ENCODE measurements around the gene OR10A7. TPM values are rescaled to one million over a fixed set of nuclear protein-coding genes. Genes with fewer than 3 reads are reported as not detected.
"Not testable (repeated sequence)": the region's sequence is repeated elsewhere in the genome, so short reads cannot be mapped to it uniquely, and the experiment has no call there.

Gene OR10A7
- not detected for total RNA-seq

DNA sequence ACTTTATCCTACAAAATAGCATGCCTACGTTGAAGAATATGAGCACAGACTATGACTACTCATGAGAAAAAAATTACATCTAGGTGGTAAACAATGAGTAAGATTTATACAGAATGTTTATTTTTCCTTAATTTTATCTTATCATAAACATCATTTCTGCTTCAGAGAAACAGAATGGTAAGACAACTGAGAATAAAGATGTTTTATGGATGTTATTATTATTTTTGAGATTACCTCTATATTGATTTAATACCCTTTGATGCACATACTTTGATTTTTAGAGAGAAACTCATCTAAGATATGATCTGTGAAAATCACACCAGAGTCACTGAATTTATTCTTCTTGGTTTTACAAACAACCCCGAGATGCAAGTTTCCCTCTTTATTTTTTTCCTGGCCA is at the start of gene OR10A7:
TSS of gene OR10A7 (plus strand) at position 301 of the 400 bp plus-strand sequence. CDS start at position 301, 0 bp downstream.
- DNase-seq, result no peak
- Mint-ChIP-seq H3K4me3 (no peak within 1 kb of the TSS), H3K27me3 (peaks cover 15% of the 10 kb centered on the region), H3K27ac (no peak within 1 kb of the TSS), H3K36me3 (no peaks in the 10 kb centered on the region), H3K9me3 (no peaks in the 10 kb centered on the region), H3K4me1 (ENCODE audit: low read depth) (no peaks in the 10 kb centered on the region)
- CTCF ChIA-PET, result no interaction called here
- intact Hi-C loops (cut with micrococcal nuclease), result no loop called here
- POLR2A ChIA-PET, result no interaction called here

DNA sequence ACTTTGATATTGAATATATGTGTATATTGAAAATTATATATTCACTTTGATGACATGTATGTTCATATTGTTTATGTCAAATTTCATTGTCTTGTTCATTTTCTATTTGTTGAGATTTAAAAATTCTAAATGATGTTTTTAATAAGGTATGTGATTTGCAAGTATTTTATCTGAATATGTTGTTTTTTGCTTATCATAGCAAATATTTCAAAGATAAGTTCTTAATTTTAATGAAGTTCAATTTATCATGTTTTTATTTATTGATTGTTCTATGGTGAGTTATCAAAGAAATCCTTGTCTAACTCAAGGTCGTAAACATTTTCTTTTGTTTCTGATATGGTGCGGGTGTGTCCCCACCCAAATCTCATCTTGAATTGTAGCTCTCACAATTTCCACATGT is 49.4 kb upstream of the OR10A7 start:
- ChIA-PET POLR2A (no interaction called here), CTCF (no interaction called here)
- Mint-ChIP-seq H3K27me3 (peaks cover 7% of the 10 kb centered on the region), H3K36me3 (no peaks in the 10 kb centered on the region), H3K4me1 (ENCODE audit: low read depth) (no peaks in the 10 kb centered on the region), H3K27ac (no peak overlapping the region), H3K9me3 (no peaks in the 10 kb centered on the region), H3K4me3 (no peak overlapping the region)
- intact Hi-C loops (cut with micrococcal nuclease), result no loop called here
- DNase-seq, result no peak

- CTCF ChIA-PET; H3K4me3 Mint-ChIP-seq; POLR2A ChIA-PET; DNase-seq; H3K36me3 Mint-ChIP-seq; intact Hi-C loops (cut with micrococcal nuclease); H3K4me1 Mint-ChIP-seq (ENCODE audit: low read depth); H3K27me3 Mint-ChIP-seq; H3K27ac Mint-ChIP-seq; H3K9me3 Mint-ChIP-seq: not testable (repeated sequence)
These were observed 49.0 kb upstream of the OR10A7 start for GRCh38 chr12:55171846-55172245.

GRCh38 chr12:55172686-55173085 is 48.1 kb upstream of the OR10A7 start:
- CTCF ChIA-PET, result interaction anchor here (1.6 kb wide), 1 partner anchor 16 kb away, joined by 4 read pairs; no protein-coding TSS in a partner anchor
- no peak overlapping the region for H3K27ac Mint-ChIP-seq
- no peak for DNase-seq
- POLR2A ChIA-PET, result no interaction called here
- no peak overlapping the region for H3K4me3 Mint-ChIP-seq
- H3K36me3 Mint-ChIP-seq, result no peaks in the 10 kb centered on the region
- H3K9me3 Mint-ChIP-seq, result peaks cover 2% of the 10 kb centered on the region
- intact Hi-C loops (cut with micrococcal nuclease), result no loop called here
- no peaks in the 10 kb centered on the region for H3K4me1 Mint-ChIP-seq (ENCODE audit: low read depth)
- peaks cover 9% of the 10 kb centered on the region for H3K27me3 Mint-ChIP-seq

DNA sequence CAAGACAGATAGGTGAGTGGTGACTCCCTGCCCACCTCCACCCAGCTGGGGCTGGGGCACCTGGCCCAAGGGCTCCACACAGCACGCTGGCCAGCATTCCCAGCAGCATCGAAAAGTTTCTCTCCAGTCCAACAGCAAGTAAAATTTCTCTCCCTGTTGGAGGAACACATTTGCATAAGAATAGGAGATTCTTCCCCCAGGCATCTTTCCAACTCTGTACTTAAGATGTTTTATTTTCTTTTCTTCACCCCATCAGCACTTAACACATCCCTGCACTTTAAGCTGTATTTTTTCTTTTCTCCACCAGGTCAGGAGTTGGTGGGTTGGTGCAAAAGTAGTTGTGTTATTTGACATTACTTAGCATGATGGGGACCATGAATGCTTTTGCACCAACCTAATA is 47.4 kb upstream of the OR10A7 start:
- ChIA-PET CTCF (interaction anchor here (1.3 to 1.6 kb wide), 2 partner anchors 16 to 483 kb away, joined by 4 read pairs; no protein-coding TSS in a partner anchor), POLR2A (no interaction called here)
- peaks cover 10% of the 10 kb centered on the region for H3K9me3 Mint-ChIP-seq
- H3K4me3 Mint-ChIP-seq, result no peak overlapping the region
- DNase-seq, result no peak
- no peaks in the 10 kb centered on the region for H3K36me3 Mint-ChIP-seq
- H3K27ac Mint-ChIP-seq, result no peak overlapping the region
- no peaks in the 10 kb centered on the region for H3K4me1 Mint-ChIP-seq (ENCODE audit: low read depth)
- intact Hi-C loops (cut with micrococcal nuclease), result no loop called here
- peaks cover 16% of the 10 kb centered on the region for H3K27me3 Mint-ChIP-seq

DNA sequence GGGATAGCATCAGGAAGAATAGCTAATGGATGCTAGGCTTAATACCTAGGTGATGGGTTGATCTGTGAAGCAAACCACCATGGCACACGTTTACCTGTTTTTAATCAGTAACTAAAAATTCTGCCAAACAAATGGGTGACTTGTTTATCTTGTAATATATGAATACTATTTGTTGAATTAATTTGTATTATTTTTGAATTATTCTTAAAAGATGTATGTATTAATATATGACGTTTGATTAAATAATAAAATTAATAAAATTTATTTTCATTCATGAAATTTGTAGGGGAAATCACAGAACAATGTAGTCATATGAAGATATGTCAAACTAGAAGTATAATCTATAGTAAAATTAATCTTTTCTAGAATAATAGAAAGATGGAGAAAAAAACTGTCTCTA is 32.3 kb upstream of the OR10A7 start:
- no peak overlapping the region for H3K27ac Mint-ChIP-seq
- intact Hi-C loops (cut with micrococcal nuclease), result no loop called here
- H3K27me3 Mint-ChIP-seq, result peaks cover 19% of the 10 kb centered on the region
- ChIA-PET POLR2A (no interaction called here), CTCF (interaction anchor here (0.8 to 3.6 kb wide), 10 partner anchors 9 to 546 kb away, joined by 3 to 30 read pairs (median 4); no protein-coding TSS in a partner anchor)
- DNase-seq, result no peak
- no peak overlapping the region for H3K4me3 Mint-ChIP-seq
- no peaks in the 10 kb centered on the region for H3K4me1 Mint-ChIP-seq (ENCODE audit: low read depth)
- no peaks in the 10 kb centered on the region for H3K36me3 Mint-ChIP-seq
- H3K9me3 Mint-ChIP-seq, result no peaks in the 10 kb centered on the region

DNA sequence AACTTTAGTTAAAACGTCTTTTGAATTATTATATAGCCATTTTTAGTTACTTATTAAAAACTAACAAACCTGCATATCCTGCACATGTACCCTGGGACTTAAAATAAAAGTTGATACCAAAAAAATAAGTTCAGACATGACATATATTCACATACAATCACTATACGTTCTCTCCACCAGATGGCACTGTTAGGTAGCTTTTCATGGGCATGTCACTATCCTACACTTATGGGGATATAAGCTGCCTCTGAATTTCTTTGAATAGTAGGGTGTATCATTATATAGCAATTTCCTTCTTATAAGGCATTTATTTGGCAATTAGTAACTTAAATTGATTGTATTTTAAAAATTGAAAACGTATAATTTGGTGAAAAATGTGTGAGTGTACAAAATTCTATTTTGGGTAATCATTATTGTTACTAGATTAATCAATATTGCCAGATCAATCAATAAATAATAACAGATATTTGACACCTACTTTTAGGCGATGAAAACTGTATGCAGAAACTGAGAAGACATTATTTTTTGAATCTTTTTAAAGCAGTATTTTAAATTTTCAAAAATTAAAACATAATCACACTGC is 31.8 kb upstream of the OR10A7 start:
- POLR2A ChIA-PET, result no interaction called here
- CTCF ChIA-PET, result interaction anchor here (0.5 to 3.6 kb wide), 12 partner anchors 8 to 546 kb away, joined by 3 to 30 read pairs (median 4); no protein-coding TSS in a partner anchor
- no peak overlapping the region for H3K27ac Mint-ChIP-seq
- no peaks in the 10 kb centered on the region for H3K36me3 Mint-ChIP-seq
- no peak for DNase-seq
- no peaks in the 10 kb centered on the region for H3K4me1 Mint-ChIP-seq (ENCODE audit: low read depth)
- H3K4me3 Mint-ChIP-seq, result no peak overlapping the region
- peaks cover 18% of the 10 kb centered on the region for H3K27me3 Mint-ChIP-seq
- no peaks in the 10 kb centered on the region for H3K9me3 Mint-ChIP-seq
- intact Hi-C loops (cut with micrococcal nuclease), result loop anchor here (1.0 kb wide), 2 partner anchors 430 to 467 kb away; no protein-coding TSS in a partner anchor

DNA sequence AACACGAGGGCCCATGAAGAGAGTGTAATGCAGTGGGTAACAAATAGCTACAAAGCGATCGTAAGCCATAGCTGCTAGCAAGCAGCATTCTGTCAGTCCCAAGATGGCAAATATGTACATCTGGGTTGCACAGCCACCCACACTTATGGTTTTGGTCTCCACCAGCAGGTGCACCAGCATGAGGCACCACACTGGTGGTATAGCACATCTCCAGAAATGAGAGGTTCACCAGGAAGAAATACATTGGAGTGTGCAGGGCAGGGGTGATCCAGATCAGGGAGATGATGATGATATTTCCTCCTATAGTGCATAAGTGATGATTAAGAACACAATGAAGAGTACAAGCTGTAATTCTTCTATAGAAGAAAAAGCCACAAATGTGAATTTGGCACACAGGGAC is 26.4 kb upstream of the OR10A7 start:
- intact Hi-C loops (cut with micrococcal nuclease), result no loop called here
- peaks cover 36% of the 10 kb centered on the region for H3K27me3 Mint-ChIP-seq
- H3K36me3 Mint-ChIP-seq, result no peaks in the 10 kb centered on the region
- no peaks in the 10 kb centered on the region for H3K4me1 Mint-ChIP-seq (ENCODE audit: low read depth)
- ChIA-PET CTCF (interaction anchor here (0.5 to 4.4 kb wide), 4 partner anchors 143 to 462 kb away, joined by 3 to 24 read pairs (median 14); no protein-coding TSS in a partner anchor), POLR2A (no interaction called here)
- no peak for DNase-seq
- no peaks in the 10 kb centered on the region for H3K9me3 Mint-ChIP-seq
- H3K27ac Mint-ChIP-seq, result no peak overlapping the region
- H3K4me3 Mint-ChIP-seq, result no peak overlapping the region

- no peaks in the 10 kb centered on the region for H3K36me3 Mint-ChIP-seq
- intact Hi-C loops (cut with micrococcal nuclease), result no loop called here
- H3K4me1 Mint-ChIP-seq (ENCODE audit: low read depth), result no peaks in the 10 kb centered on the region
- H3K27me3 Mint-ChIP-seq, result peaks cover 25% of the 10 kb centered on the region
- H3K27ac Mint-ChIP-seq, result no peak overlapping the region
- H3K9me3 Mint-ChIP-seq, result no peaks in the 10 kb centered on the region
- H3K4me3 Mint-ChIP-seq, result no peak overlapping the region
- CTCF ChIA-PET, result no interaction called here
- POLR2A ChIA-PET, result no interaction called here
- no peak for DNase-seq
These were observed 5.7 kb downstream of the OR10A7 start for GRCh38 chr12:55226523-55226922.

DNA sequence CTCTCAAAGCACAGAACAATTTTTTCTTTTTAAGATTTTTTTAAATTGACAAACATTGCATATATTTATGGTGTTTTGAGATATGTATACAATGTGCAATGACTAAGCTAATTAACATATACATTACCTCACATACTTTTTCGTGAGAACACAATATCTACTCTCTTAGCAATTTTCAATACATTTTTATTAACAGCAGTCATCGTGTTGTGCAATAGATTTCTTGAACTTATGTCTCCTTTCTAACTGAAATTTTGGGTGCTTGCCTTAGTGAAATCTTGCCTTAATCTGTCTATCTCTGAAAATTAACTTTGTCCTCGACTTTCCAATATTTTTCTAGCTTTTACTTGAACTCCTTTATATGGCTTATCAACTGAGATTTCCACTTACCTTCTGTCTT is 6.8 kb downstream of the OR10A7 start:
- ChIA-PET POLR2A (no interaction called here), CTCF (no interaction called here)
- Mint-ChIP-seq H3K27me3 (peaks cover 21% of the 10 kb centered on the region), H3K4me3 (no peak overlapping the region), H3K4me1 (ENCODE audit: low read depth) (no peaks in the 10 kb centered on the region), H3K9me3 (no peaks in the 10 kb centered on the region), H3K27ac (no peak overlapping the region), H3K36me3 (no peaks in the 10 kb centered on the region)
- intact Hi-C loops (cut with micrococcal nuclease), result no loop called here
- no peak for DNase-seq

DNA sequence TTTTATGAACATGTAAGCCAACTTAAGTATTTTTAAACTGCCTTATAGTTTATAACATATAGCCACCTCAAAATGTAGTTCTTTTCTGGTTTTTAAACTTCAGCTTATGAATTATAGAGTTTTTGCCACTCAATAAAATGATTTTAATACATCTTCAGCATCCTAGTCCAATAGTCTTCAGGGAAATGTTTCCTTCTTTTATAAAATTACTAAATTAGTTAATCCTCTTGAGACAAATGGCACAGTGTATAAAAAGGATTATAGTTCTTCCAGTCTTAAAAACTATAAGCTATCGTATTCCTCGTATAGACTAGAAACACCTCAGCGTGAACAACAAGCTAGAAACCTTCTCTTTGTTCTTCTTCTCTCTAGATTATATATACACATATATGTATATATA is 23.5 kb downstream of the OR10A7 start, which contains the start of gene OR6C74:
TSS of gene OR6C74 (plus strand) at position 301 of the 400 bp plus-strand sequence. CDS start 2,679 bp downstream, outside the sequence.
- no peaks in the 10 kb centered on the region for H3K9me3 Mint-ChIP-seq
- DNase-seq, result no peak
- intact Hi-C loops (cut with micrococcal nuclease), result no loop called here
- no peaks in the 10 kb centered on the region for H3K36me3 Mint-ChIP-seq
- H3K4me3 Mint-ChIP-seq, result no peak within 1 kb of the TSS
- CTCF ChIA-PET, result no interaction called here
- no peaks in the 10 kb centered on the region for H3K4me1 Mint-ChIP-seq (ENCODE audit: low read depth)
- POLR2A ChIA-PET, result no interaction called here
- no peak within 1 kb of the TSS for H3K27ac Mint-ChIP-seq
- H3K27me3 Mint-ChIP-seq, result peaks cover 20% of the 10 kb centered on the region

DNA sequence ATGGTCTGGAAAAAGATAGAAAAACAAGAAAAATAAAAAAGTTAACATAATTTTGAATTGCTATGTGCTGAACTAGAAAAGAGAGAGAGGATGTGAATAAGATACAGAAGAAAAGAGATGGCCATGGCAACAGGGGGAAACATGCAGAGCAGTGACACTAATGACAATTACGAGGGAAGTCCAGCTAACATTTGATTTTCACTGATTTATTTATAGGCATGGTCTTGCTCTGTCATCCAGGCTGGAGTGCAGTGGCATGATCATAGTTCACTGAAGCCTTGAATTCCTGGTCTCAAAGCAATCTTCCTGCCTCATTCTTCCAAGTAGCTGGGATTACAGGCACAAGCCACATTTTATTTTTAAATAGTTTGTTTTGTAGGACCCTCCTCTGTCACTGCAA is 25.3 kb downstream of the OR10A7 start:
- Mint-ChIP-seq H3K4me3 (no peak overlapping the region), H3K9me3 (no peaks in the 10 kb centered on the region), H3K36me3 (no peaks in the 10 kb centered on the region), H3K27me3 (peaks cover 24% of the 10 kb centered on the region), H3K4me1 (ENCODE audit: low read depth) (no peaks in the 10 kb centered on the region), H3K27ac (no peak overlapping the region)
- ChIA-PET POLR2A (no interaction called here), CTCF (no interaction called here)
- intact Hi-C loops (cut with micrococcal nuclease), result no loop called here
- DNase-seq, result no peak

- Mint-ChIP-seq H3K4me3 (no peak overlapping the region), H3K9me3 (no peaks in the 10 kb centered on the region), H3K27me3 (peaks cover 15% of the 10 kb centered on the region), H3K27ac (no peak overlapping the region), H3K4me1 (ENCODE audit: low read depth) (no peaks in the 10 kb centered on the region), H3K36me3 (no peaks in the 10 kb centered on the region)
- ChIA-PET POLR2A (no interaction called here), CTCF (no interaction called here)
- intact Hi-C loops (cut with micrococcal nuclease), result no loop called here
- DNase-seq, result no peak
These were observed 30.1 kb downstream of the OR10A7 start for GRCh38 chr12:55250944-55251343.
